HG03432 (cell line): Measurements from ENCODE around the gene CFAP99.

Experiments used
- ATAC-seq: cut with Tn5 transposase; IDR thresholded peaks from one replicate; pipeline ENCODE4 v1.9.1; 2021; ENCODE audit warnings: mild to moderate bottlenecking, moderate library complexity; ENCODE audit not compliant: unreplicated experiment

CFAP99 gene

GRCh38 chr4:2445130-2445529 is 26.4 kb downstream of the CFAP99 start:
- no peak for ATAC-seq

- no peak for ATAC-seq
Observed at GRCh38 chr4:2445571-2445970, 26.8 kb downstream of the CFAP99 start.

- no peak for ATAC-seq
Observed at GRCh38 chr4:2446656-2447564, 28.2 kb downstream of the CFAP99 start.

GRCh38 chr4:2448589-2448988 is 29.8 kb downstream of the CFAP99 start:
- no peak for ATAC-seq

- ATAC-seq, result no peak
Observed at GRCh38 chr4:2449051-2449450, 30.3 kb downstream of the CFAP99 start.

GRCh38 chr4:2449511-2450392 is 31.0 kb downstream of the CFAP99 start:
- no peak for ATAC-seq

- ATAC-seq, result no peak
Observed at GRCh38 chr4:2450394-2451035, 31.8 kb downstream of the CFAP99 start.

- no peak for ATAC-seq
Observed at GRCh38 chr4:2451036-2451520, 32.3 kb downstream of the CFAP99 start.

GRCh38 chr4:2451821-2452785 is 33.3 kb downstream of the CFAP99 start:
- ATAC-seq, result no peak

GRCh38 chr4:2457481-2458295 is 38.9 kb downstream of the CFAP99 start:
- no peak for ATAC-seq

- ATAC-seq, result no peak
Observed at GRCh38 chr4:2458546-2459491, 40.1 kb downstream of the CFAP99 start.

- no peak for ATAC-seq
Observed at GRCh38 chr4:2459589-2460349, 41.0 kb downstream of the CFAP99 start.

- no peak for ATAC-seq
Observed at GRCh38 chr4:2461246-2461960, 42.6 kb downstream of the CFAP99 start.

GRCh38 chr4:2462218-2462991 is 43.6 kb downstream of the CFAP99 start:
- ATAC-seq, result peak; percentile 79

GRCh38 chr4:2462992-2463762 is 44.4 kb downstream of the CFAP99 start:
- no peak for ATAC-seq
